ENCODE results near the gene MBNL3. TPM values are rescaled to one million over a fixed set of nuclear protein-coding genes. Genes with fewer than 3 reads are reported as not detected.

Gene MBNL3
- total RNA-seq, 1 donor from 2014 or later, result 21.8 TPM

GRCh38 chrX:132480581-132481203, 8.1 kb downstream of the MBNL3 start:
- TF ChIP-seq, protein P1, sequence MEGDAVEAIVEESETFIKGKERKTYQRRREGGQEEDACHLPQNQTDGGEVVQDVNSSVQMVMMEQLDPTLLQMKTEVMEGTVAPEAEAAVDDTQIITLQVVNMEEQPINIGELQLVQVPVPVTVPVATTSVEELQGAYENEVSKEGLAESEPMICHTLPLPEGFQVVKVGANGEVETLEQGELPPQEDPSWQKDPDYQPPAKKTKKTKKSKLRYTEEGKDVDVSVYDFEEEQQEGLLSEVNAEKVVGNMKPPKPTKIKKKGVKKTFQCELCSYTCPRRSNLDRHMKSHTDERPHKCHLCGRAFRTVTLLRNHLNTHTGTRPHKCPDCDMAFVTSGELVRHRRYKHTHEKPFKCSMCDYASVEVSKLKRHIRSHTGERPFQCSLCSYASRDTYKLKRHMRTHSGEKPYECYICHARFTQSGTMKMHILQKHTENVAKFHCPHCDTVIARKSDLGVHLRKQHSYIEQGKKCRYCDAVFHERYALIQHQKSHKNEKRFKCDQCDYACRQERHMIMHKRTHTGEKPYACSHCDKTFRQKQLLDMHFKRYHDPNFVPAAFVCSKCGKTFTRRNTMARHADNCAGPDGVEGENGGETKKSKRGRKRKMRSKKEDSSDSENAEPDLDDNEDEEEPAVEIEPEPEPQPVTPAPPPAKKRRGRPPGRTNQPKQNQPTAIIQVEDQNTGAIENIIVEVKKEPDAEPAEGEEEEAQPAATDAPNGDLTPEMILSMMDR (conservative IDR thresholded peaks at IDR 0.05), result no peak
- no peaks in the 10 kb centered on the region for H3K27me3 Mint-ChIP-seq (ENCODE audit: low read depth)
- H3K36me3 Mint-ChIP-seq (ENCODE audit: low read depth), result no peaks in the 10 kb centered on the region
- no peaks in the 10 kb centered on the region for H3K9me3 Mint-ChIP-seq
- no peak for DNase-seq (ENCODE audit: low read depth, low spot score)
- H3K27ac Mint-ChIP-seq (ENCODE audit: unreplicated experiment), result peak overlapping the region; percentile 97
- H3K4me1 Mint-ChIP-seq, result peaks cover 57% of the 10 kb centered on the region
- peak overlapping the region; percentile 21 for H3K4me3 Mint-ChIP-seq

GRCh38 chrX:132474544-132475248, 14.1 kb downstream of the MBNL3 start:
- H3K4me3 Mint-ChIP-seq, result no peak overlapping the region
- no peaks in the 10 kb centered on the region for H3K9me3 Mint-ChIP-seq
- TF ChIP-seq, protein P1 (conservative IDR thresholded peaks at IDR 0.05), result no peak
- H3K4me1 Mint-ChIP-seq, result peaks cover 12% of the 10 kb centered on the region
- no peaks in the 10 kb centered on the region for H3K27me3 Mint-ChIP-seq (ENCODE audit: low read depth)
- no peaks in the 10 kb centered on the region for H3K36me3 Mint-ChIP-seq (ENCODE audit: low read depth)
- no peak for DNase-seq (ENCODE audit: low read depth, low spot score)
- no peak overlapping the region for H3K27ac Mint-ChIP-seq (ENCODE audit: unreplicated experiment)

GRCh38 chrX:132472397-132472796, 16.4 kb downstream of the MBNL3 start:
- peaks cover 12% of the 10 kb centered on the region for H3K4me1 Mint-ChIP-seq
- H3K27ac Mint-ChIP-seq (ENCODE audit: unreplicated experiment), result no peak overlapping the region
- no peaks in the 10 kb centered on the region for H3K36me3 Mint-ChIP-seq (ENCODE audit: low read depth)
- no peak overlapping the region for H3K4me3 Mint-ChIP-seq
- TF ChIP-seq, protein P1 (conservative IDR thresholded peaks at IDR 0.05), result no peak
- no peaks in the 10 kb centered on the region for H3K27me3 Mint-ChIP-seq (ENCODE audit: low read depth)
- no peak for DNase-seq (ENCODE audit: low read depth, low spot score)
- no peaks in the 10 kb centered on the region for H3K9me3 Mint-ChIP-seq

- DNase-seq (ENCODE audit: low read depth, low spot score), result no peak
Observed at GRCh38 chrX:132470831-132471230, 18.0 kb downstream of the MBNL3 start.

GRCh38 chrX:132470179-132470578, 18.7 kb downstream of the MBNL3 start:
- Mint-ChIP-seq H3K9me3 (no peaks in the 10 kb centered on the region), H3K36me3 (ENCODE audit: low read depth) (no peaks in the 10 kb centered on the region), H3K27ac (ENCODE audit: unreplicated experiment) (no peak overlapping the region), H3K4me1 (peaks cover 11% of the 10 kb centered on the region), H3K4me3 (no peak overlapping the region), H3K27me3 (ENCODE audit: low read depth) (no peaks in the 10 kb centered on the region)
- TF ChIP-seq, protein P1 (conservative IDR thresholded peaks at IDR 0.05), result no peak
- DNase-seq (ENCODE audit: low read depth, low spot score), result no peak

More at GRCh38 chrX:132470831-132471230, 18.0 kb downstream of the MBNL3 start:
- TF ChIP-seq, protein P1 (conservative IDR thresholded peaks at IDR 0.05), result no peak
- Mint-ChIP-seq H3K4me1 (peaks cover 12% of the 10 kb centered on the region), H3K27ac (ENCODE audit: unreplicated experiment) (no peak overlapping the region), H3K36me3 (ENCODE audit: low read depth) (no peaks in the 10 kb centered on the region), H3K27me3 (ENCODE audit: low read depth) (no peaks in the 10 kb centered on the region), H3K4me3 (no peak overlapping the region), H3K9me3 (no peaks in the 10 kb centered on the region)
